GM13976 (cell line): ENCODE data around the gene SEMA6A.

Experiments
- DNase-seq: peaks from one replicate; pipeline ENCODE4 v3.0.0; 2012; ENCODE audit warnings: low spot score
- in situ Hi-C: fragments of 300-500 bp; cut with MboI; formaldehyde crosslinking; loops from one replicate; pipeline ENCODE4 v1.12.0; 2022; ENCODE audit warnings: low sequenced_read_pairs, mixed read lengths, inconsistent platforms; ENCODE audit not compliant: unreplicated experiment
- TF ChIP-seq, protein P1 (sequence below): IDR thresholded peaks from 2 replicates; pipeline ENCODE4 v1.5.1; 2012; ENCODE audit warnings: borderline replicate concordance, mild to moderate bottlenecking; ENCODE audit not compliant: insufficient read depth; ENCODE audit errors: extremely low read depth, missing control alignments, control extremely low read depth

The SEMA6A gene

DNA sequence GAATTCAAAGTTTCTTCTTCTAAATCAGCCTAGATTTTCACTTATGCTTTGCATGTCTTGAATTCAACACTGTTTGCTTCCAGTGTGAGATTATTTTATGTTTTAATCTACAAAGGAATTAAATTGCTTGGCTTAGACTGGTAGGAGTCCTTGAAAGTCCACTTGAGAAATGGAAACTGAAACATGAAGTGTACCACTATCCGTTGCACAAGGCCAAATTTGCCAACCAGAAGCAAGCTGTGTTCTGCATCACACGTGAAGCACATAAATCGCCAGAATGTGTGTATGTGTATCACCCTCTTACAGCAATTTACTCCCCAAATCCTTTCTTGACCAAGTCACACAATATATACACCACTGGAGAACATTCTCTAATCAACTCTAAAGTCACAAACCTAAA is 10.3 kb downstream of the SEMA6A start:
- no peak for DNase-seq
- TF ChIP-seq, protein P1, sequence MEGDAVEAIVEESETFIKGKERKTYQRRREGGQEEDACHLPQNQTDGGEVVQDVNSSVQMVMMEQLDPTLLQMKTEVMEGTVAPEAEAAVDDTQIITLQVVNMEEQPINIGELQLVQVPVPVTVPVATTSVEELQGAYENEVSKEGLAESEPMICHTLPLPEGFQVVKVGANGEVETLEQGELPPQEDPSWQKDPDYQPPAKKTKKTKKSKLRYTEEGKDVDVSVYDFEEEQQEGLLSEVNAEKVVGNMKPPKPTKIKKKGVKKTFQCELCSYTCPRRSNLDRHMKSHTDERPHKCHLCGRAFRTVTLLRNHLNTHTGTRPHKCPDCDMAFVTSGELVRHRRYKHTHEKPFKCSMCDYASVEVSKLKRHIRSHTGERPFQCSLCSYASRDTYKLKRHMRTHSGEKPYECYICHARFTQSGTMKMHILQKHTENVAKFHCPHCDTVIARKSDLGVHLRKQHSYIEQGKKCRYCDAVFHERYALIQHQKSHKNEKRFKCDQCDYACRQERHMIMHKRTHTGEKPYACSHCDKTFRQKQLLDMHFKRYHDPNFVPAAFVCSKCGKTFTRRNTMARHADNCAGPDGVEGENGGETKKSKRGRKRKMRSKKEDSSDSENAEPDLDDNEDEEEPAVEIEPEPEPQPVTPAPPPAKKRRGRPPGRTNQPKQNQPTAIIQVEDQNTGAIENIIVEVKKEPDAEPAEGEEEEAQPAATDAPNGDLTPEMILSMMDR, result no peak
- in situ Hi-C loops, result no loop called here

- no peak for DNase-seq
- in situ Hi-C loops, result no loop called here
- TF ChIP-seq, protein P1, result no peak
Observed at GRCh38 chr5:116563736-116564308, 10.8 kb downstream of the SEMA6A start.

GRCh38 chr5:116562669-116563068 is 12.0 kb downstream of the SEMA6A start:
- in situ Hi-C loops, result no loop called here
- DNase-seq, result no peak
- TF ChIP-seq, protein P1, result no peak

DNA sequence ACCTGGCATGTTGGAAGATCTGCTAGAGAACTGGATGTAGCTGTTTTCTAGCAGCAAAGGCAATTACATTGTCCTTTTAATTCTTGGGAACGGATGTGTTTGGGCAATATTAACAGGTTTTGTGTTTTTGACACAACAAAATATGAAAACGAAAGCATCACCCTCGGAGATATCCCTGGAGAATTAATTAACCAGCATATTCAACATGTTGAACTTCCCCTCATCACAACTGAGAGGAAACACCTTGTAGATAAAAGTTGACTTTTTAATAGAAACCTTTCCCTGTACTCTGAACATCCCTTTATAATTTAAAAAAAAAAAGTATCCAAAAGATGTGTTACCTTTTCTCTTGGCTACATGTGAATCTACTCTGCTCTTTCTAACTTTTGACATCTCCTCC is 13.0 kb downstream of the SEMA6A start:
- in situ Hi-C loops, result no loop called here
- TF ChIP-seq, protein P1, result no peak
- no peak for DNase-seq

GRCh38 chr5:116559673-116560164 is 14.9 kb downstream of the SEMA6A start:
- TF ChIP-seq, protein P1, result no peak
- no peak for DNase-seq
- in situ Hi-C loops, result no loop called here

DNA sequence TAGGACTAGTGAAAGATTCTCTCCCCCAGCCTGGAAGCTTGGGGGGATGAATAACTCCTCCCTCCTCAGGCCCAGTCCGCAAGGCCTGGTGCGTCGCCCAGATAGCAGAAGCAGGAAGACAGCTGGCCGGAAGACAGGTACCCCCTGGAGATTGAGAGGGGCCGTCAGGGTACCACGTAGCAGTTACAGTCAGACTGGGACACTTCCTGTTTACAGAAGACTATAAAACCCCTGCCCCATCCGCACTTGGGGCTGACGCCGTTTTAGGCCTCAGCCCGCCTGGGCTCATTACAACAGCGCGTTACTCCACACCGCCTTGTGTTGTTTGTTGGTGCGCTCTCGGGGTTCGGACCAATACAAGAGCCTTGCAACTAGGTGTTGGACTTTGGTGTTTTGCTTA is 15.4 kb downstream of the SEMA6A start:
- in situ Hi-C loops, result no loop called here
- TF ChIP-seq, protein P1, result no peak
- no peak for DNase-seq
